Muscle of back (tissue), 11 donors: ENCODE data around the gene TNFRSF8. TPM values are rescaled to one million over a fixed set of nuclear protein-coding genes. Genes with fewer than 3 reads are reported as not detected.

Source experiments
- DNase-seq, 3 donors: peaks; one replicate each; pipeline versions ENCODE4 v3.0.0 to v3.0.0-alpha.2; 2013
- polyA plus RNA-seq, 10 donors: library from polyadenylated mRNA; unstranded; fragments of 120-200 nt; gene quantifications; one replicate each; pipeline ENCODE4 v1.2.1, GENCODE V29; 2013; ENCODE audit not compliant: insufficient read length in 10 of 10

Gene TNFRSF8
- polyA plus RNA-seq, 10 donors: 0.11 to 0.33 (median 0.21) TPM

DNA sequence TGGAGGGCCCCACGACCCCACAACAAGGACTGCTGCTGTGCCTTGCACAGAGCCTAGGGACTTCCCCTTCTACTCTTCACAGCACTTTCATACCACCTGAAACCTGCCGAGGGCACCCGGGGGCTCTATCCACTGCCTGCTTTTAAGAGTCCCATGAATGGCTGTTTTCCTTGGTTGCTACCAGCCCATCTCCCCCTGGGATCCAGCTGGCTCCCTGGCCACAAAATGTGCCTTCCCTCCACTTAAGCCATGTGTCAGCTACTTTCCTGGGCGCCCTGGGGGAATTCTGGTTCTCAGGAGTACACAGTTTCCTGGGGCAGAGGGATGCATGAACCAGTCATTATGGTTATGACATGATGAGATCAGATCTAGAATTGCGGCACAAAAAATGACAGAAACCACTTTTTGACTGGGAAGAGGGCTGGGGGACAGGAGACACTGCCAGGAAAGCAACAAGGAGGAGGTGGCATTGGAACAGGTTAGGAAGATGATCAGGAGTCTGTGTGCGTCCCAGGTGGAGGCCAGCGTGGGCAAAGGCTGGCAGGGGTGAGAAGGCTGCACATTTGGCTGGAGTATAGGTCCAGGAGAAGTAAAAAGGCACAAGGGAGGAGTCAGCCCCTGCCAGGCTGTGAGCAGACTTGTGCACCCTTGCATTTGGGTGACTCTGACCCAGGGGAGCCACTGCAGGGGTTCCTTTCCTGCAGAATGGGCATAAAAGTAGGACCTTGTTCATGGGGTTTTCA lies 3.2 kb upstream of the TNFRSF8 start:
- no peak for DNase-seq

DNA sequence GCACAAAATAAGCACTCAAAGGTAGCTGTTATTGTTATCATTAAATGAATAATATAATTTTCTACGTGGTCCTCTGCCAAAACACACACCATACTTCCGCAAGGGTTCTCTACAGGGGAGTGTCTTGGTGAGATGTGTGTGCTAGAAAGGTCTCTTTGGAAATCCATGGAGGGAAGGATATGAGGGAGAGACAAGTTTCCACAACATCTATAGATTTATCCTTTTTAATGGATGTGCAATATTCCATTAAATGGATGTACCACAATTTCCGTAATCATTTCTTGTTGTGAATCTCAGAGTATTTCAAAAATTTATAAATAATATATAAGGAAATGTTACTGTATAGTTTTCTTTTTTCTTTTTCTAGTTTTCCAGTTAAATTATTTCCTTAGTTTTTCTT lies 2.6 kb upstream of the TNFRSF8 start:
- no peak for DNase-seq

DNA sequence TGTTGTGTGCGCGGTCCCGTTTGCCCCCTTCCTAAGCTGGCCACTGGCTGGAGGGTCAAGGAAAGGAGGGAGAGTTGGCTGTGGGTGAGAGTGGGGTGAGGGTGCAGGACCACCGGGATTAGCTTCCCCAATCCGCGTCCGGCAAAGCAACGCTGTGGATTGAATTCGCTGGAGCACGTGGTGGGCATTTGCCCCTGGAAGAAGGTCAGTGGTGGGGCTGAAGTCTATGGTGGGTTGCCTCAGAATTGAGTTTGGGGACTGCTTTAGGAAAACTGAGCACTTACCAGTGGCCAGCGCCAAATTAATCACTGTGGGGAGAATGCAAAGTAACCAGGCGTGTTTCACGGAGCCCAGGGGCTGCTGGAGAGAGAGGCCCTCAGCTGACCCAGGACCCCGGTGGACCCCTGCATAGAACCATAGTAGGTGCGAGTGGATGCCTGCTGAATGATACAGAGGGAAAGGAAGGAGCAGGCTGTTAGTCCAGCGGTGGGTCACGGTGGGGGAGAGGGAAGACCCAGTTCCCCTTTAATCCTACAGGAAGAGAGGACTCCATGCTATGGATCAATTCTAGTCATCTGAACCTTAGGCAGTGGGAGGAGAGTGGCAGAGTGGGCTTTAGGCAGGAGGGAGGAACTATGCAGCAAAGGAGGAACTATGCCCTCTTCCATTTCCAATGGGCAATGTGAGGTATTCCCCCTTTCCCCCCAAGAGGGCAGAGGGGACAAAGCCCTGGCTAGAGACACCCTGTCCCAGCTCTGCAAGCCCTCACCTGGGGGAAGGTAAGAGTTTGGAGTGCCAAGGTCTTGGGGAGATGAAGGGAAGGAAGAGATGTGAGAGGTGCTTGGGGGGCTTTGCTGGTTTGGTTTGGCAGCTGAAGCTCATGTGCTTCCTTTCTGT lies 1.2 kb downstream of the TNFRSF8 start:
- DNase-seq: no peak

DNA sequence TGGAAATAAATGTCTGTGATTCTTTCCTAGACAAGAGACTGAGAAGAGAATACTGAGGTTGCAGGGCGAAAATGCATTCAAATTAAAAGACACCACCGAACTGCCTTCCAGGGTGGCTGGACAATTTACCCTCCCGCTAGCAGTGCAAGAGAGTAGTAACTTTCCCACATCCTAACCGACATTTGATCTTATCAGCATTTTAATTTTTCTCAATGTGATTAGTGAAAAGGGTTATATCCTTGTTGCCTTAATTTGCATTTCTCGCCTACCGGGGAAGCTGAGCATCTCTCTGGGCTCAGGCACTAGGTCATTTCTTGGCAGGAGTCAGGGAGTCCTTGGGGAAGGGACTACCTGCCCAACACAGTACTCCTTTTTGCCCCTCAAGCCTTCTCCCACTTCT lies 2.8 kb downstream of the TNFRSF8 start:
- no peak for DNase-seq

DNA sequence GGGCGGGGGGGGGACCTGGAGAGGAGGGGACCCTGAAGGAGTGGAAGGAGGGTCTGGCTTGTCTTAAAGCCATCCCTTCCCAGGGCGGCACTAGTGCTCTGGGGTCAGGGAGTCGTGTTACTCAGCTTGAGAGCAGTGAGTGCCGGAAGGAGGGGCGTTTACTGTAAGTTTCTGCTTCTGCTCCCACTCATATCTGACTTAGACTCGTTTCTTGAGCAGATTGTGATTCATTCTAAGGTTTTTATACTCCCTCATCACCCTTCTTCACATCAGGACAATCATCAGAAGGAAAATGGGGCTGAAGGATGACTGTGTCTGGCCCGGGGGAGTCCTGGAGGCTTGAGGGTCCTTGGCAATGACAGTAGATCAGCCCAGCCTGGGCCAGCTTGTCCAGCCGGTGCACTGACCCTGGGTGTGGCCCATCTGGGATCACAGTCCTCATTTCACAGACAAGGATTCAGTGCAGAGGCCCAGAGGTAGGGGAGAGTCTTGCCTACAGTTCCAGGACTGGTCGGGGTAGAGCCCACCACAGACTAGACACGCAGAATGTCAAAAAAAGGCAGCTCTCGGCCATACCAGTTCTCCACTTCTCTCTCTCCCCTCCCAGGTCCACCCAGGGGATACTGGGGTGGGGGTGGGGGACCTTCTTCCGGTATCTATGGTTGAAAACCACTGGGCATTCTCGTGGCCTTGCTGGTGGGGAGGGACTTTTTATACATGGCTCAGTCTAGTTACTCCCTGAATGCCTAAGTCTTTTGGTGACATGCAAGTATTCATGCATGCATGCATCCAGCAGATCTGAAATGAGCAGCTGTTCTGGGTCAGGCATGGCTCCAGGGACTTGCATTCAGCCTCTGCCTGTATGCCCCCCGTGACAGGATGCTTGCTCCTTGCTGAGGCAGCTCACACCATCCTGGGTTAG lies 5.1 kb downstream of the TNFRSF8 start:
- DNase-seq: peak; percentile 37 to 62 (median 41)

DNA sequence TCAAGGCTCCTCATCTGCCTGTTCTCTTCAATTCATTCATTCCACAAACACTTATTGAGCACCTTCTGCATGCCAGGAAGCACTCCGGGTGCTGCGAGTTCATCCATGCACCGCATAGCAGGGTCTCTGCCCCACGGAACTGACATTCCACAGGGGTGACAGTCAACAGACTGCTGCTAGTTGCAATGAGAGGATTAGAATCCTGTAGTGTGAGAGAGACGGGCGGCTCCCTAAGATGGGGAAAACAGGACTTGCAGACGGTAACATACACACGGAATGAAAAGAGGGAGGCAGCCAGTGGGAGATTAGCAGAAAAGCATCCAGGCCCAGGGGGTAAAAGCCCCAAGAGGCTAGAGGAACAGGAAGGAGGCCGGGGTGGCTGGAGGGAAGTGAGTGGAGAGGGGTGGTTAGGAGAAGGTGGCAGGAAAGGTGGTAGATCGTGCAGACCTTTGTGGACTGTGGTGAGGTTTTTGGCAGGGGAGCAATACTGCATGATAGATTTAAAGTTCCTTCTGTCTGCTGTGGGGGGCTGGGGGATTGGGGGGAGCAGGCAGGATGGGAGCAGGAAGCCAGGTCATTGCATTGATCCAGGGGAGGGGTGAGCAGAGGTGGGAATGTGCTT lies 6.6 kb downstream of the TNFRSF8 start:
- no peak for DNase-seq

DNA sequence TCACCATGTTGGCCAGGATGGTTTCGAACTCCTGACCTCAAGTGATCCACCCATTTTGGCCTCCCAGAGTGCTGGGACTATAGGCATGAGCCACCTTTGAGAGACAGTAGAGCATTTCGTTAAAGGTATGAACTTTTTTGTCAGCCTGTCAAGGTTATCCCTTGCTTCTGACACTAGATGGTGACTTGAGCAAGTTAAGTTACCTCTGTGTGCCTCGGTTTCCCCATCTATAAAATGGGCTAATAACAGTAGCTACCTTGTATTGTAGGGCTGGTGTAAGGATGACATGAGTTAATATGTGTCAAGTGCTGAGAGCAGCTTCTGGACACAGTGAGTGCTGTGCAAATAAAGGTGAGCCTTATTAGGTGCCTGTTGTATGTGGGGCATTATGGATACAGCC lies 8.8 kb downstream of the TNFRSF8 start:
- no peak for DNase-seq

DNA sequence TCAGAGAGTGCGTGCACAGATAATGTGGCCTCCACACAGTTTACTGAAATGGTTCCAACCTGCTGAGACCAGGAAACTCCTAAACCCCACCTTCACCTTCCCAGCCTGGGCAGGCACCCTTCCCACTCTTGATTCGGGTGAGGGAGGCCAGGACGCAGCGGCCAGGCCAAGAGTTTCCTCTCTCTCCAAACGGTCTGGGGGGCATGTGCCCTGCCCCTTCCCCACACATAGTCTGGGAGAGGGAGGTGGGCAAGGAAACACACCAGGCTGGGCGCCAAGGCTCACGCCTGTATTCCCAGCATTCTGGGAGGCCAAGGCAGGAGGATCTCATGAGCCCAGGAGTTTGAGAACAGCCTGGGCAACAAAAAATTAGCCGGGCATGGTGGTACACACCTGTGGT lies 9.6 kb downstream of the TNFRSF8 start:
- no peak for DNase-seq

DNA sequence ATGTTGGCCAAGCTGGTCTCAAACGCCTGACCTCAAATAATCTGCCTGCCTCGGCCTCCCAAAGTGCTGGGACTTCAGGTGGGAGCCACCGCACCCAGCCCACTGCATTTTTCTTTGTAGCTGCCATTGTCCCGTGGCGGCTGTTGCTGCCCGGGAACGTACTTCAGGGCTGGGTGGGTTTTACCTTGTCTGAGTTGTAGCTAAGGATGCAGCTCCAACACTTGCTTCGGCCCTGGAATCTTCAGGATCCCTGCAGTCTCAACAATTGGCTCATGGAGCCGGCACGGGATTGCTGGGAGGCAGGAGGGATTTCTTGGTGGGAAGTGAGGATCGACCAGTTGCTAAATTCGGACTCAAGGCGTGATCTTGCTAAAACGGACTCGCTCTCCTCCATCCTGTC lies 10.7 kb downstream of the TNFRSF8 start:
- DNase-seq: no peak

DNA sequence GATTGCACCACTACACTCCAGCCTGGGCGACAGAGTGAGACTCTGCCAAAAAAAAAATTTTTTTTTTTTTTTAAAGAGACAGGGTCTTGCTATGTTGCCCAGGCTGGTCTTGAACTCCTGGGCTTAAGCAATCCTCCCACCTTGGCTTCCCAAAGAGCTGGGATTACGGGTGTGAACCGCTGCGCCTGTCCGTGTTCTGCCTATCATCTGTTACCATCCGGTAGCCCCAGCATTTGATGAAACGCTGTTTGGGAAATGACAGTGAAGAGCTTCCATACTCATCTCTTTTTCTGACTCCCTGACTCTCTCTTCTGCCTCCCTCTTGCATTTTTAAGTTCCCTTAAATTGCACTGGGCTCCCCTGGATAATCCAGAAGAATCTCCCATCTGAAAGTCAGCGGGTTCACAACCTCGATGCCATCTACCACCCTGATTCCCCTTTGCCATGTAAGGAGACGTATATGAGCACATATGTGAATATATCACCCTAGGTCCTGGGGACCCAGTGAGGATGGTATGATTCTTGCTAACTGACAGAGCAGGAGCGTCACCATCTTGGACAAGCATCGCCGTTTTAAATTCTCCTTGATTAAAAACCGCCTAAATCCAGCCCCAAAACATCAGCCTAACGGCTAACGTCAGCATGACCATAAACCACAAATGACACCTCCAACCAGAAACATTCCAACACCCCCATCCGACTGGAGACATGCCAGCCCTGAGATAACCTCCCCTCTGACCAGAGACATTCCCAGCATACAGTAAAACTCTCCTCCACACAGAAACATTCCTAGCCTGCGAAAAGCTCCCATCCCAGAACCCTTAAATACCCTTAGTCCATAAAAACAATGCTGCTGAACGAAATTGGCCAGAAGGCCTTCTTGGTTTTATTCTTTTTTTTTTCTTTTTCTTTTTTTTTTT lies 12.4 kb downstream of the TNFRSF8 start:
- DNase-seq: peak in 2 of 3 donors; percentile 36 to 81

DNA sequence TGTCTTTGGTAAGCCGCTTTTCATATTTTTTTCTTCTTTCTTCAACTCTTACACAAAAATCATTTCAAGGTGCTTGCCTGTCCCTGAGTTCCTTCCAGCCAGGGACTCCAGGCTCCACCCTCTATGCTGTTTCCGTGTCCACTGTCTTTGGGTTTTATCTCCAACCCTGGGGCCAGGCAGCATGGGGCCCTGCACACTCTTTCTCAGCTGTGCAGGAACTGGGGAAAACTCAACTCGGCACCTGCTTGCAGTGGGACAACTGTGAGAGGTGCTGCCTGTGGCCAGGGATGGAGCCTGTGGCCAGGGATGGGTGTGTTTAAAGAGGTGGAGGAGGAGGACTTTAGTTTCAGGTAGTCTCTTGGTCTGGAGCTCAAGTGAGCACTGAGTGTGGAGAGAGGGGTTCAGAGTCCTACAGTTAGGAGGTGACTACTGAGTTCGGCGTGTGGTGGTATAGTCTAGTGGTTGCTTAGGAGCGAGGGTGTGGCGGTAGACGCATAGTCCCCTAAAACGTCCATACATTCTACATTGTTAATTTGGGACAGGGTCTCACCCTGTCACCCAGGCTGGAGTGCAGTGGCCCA lies 13.4 kb downstream of the TNFRSF8 start:
- no peak for DNase-seq

DNA sequence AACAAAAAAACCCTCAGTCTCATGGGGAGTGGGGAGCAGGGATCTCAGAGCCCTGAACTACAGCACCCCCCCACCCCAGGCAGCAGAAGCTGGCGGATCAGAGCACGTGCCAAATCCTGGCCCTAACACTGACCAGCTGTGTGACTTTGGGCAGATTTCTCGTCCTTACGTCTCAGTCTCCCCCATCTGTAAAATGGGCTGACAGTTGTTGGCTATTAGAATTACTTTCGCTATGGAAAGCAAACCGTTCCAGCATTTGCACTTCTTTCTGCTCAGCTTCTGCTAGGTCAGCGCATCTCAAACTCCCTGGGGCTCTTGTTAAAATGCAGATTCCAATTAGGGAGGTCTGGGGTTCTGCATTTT lies 15.5 kb downstream of the TNFRSF8 start:
- no peak for DNase-seq

DNA sequence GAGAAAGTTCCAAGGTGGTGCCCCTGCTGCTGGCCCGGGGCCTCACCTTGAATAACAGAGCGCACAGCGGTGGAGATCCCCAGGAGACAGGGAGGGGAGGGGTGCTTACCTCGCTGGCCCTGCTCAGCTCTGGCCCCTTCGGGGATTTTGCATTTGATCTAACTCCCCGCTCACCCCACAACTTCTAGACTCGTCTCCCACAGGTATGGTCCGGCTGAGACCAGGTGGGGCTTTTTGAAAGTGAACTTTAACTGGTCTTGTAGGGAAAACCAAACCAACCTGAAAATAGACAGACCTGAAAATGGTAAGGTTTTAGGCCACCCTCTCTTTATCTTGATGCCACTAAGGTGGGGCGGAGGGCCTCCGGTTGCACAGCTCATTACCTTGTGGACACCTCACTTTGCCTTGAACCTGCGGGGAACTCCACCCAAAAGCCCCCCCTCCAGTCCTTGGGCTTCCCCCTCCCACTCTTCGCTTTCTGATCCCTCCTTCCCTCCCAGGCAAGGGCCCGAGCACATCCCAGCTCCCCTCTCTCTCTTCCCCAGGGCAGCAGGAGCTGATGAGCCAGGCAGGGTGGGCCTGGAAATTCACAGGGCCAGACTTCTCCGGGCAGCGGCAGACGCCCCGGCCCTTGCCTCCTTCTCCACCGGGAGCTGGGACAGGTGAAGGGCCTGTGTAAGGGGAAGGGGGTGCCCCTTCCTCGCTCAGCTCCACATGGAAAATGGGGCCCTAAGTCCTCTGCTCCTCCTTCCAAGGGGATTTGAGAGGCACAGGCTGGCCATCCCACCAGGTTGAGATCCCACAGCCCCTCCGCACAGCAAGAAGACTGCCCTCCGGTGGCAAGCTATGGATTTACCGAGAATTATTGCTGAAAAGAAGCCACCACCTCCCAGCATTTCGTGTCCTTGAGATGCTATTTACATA lies 16.1 kb downstream of the TNFRSF8 start:
- DNase-seq: peak in 2 of 3 donors; percentile 23 to 65

DNA sequence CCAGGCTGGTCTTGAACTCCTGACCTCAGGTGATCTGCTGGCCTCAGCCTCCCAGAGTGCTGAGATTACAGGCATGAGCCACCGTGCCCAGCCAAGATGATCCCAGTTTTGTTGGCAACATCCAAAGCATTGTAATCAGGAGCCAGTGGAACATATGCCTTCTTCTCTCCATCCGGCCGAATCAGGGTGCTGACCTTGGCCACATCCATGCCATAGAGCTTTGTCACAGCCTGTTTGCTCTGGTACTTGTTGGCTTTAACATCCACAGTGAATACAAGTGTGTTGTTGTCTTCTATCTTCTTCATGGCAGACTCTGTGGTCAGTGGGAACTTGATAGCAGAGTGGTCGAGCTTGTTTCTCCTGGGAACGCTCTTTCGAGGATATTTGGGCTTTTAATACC lies 17.1 kb downstream of the TNFRSF8 start:
- DNase-seq: no peak

DNA sequence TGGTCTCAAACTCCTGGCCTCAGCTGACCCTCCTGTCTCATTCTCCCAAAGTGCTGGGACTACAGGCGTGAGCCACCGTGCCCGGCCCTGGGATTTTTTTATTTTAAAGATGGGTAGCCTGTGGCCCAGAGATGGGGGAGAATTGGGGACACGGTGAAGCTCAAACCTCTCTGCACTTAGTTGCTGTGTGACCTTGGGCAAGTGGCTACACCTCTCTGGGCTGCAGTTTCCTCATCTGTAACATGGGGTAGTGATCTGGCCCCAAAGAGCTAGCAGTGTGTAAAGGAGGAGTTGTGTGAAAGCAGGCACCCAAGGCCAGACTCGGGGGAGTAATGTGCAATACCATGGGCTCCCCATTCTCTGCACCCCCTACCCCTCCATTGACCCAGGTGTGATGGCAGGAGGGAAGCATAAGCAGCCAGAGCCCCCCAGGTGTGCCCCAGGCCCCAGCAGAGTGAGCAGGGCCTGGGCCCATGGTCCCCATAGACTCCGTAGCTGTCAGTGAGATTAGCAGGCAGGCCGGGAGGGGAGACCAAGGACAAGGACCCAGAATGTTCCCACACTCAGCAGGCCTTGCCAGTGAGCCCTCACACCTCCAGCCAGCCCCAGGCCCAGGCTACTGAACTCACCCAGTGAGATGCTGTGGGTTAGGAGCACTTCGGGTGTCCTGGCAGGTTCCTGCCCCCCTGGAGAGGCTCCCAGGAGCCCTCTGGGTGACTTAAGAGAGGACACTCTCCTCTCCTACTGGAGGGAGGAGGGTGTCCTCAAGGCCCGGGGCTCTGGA lies 17.9 kb downstream of the TNFRSF8 start:
- no peak for DNase-seq

DNA sequence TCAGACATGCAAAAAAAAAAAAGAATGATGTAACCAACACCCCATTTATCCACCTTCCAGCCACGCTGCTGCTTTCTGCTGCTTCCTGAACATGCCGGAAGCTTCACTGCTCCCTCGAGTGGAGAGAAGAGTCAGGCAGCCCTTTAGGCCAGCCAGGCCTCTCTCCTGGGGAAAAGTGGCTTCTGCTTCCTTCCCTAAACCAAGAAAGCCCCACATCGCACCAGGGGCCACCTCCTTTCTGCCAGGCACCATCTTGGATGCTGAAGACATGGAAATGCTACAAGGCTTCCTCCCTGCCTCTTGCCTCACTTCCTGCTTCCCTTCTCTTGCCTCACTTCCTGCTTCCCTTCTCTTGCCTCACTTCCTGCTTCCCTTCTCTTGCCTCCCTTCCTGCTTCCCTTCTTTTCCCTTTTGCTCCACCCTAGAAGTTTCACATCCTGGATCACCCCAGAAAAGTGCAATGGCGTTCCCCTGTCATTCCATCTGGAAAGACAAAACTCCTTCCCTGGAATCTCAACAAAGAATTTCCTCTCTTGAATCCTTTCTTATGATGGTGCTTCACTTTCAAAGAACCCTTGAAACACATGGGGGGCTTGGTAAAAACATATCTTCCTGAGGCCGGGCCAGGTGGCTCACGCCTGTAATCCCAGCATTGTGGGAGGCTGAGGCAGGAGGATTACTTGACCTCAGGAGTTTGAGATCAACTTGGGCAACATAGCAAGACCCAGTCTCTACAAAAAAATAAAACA lies 18.7 kb downstream of the TNFRSF8 start:
- no peak for DNase-seq

DNA sequence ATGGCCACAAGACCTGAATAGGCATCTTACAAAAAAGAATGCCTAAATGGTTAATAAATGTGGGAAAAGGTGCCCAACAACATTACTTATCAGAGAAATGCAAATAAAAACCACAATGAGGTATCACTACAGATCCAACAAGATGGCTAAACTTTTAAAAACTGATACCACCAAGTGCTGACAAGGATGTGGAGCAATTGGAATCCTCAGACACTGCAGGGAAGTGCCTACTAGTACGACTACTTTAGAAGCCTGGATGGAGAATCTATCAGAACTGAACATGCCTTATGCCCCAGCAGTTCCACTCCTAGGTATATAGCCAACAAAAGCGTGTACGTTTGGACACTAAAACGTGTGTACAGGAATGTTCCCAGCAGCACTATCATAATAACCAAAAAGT lies 19.9 kb downstream of the TNFRSF8 start:
- no peak for DNase-seq
